Astrocyte (in vitro differentiated cells and primary cell): Measurements from ENCODE around the gene GRAMD2A. TPM values are rescaled to one million over a fixed set of nuclear protein-coding genes. Genes with fewer than 3 reads are reported as not detected.

Experiments
- DNase-seq: peaks from one replicate; pipeline ENCODE4 v3.0.0-alpha.2; 2010; ENCODE audit warnings: low read depth
- FAIRE-seq: peaks from 2 replicates; lab custom pipeline; 2011; peaks lifted over from hg19 to GRCh38; lab: Jason Lieb, UNC
- H2AFZ ChIP-seq: 2 replicates; pipeline ENCODE4 v1.6.0; 2012; ENCODE audit warnings: low read depth, low read length, inconsistent platforms
- H3K27ac ChIP-seq: 2 replicates; pipeline ENCODE4 v1.5.1; 2011; ENCODE audit warnings: low read depth, low read length, inconsistent platforms
- H3K27me3 ChIP-seq: 2 replicates; pipeline ENCODE4 v1.6.0; 2011; ENCODE audit warnings: low read length, inconsistent platforms; ENCODE audit not compliant: insufficient read depth
- H3K36me3 ChIP-seq: 2 replicates; pipeline ENCODE4 v1.5.1; 2011; ENCODE audit warnings: low read length, inconsistent platforms; ENCODE audit not compliant: insufficient read depth
- H3K4me1 ChIP-seq: 2 replicates; pipeline ENCODE4 v1.5.1; 2011; ENCODE audit warnings: low read length, inconsistent platforms; ENCODE audit not compliant: insufficient read depth
- H3K4me2 ChIP-seq: 2 replicates; pipeline ENCODE4 v1.6.0; 2012; ENCODE audit warnings: low read length, inconsistent platforms
- H3K4me3 ChIP-seq: 2 replicates; pipeline ENCODE4 v1.5.1; 2011; ENCODE audit warnings: low read depth, mild to moderate bottlenecking, low read length, inconsistent platforms; ENCODE audit not compliant: insufficient read depth
- H3K79me2 ChIP-seq: 2 replicates; pipeline ENCODE4 v1.6.0; 2012; ENCODE audit warnings: mild to moderate bottlenecking, low read length, inconsistent platforms; ENCODE audit not compliant: insufficient read depth
- H3K9ac ChIP-seq: 2 replicates; pipeline ENCODE4 v1.6.0; 2012; ENCODE audit warnings: mild to moderate bottlenecking, low read length, inconsistent platforms
- H3K9me3 ChIP-seq: 2 replicates; pipeline ENCODE4 v1.5.1; 2012; ENCODE audit warnings: low read depth, mild to moderate bottlenecking, low read length, inconsistent platforms; ENCODE audit not compliant: insufficient read depth
- H4K20me1 ChIP-seq: 2 replicates; pipeline ENCODE4 v1.6.0; 2012; ENCODE audit warnings: low read length, inconsistent platforms; ENCODE audit not compliant: insufficient read depth
- H3K27ac Mint-ChIP-seq: one replicate; pipeline ENCODE4 v1.8.0; 2021; ENCODE audit warnings: mild to moderate bottlenecking, mixed read lengths; ENCODE audit not compliant: unreplicated experiment
- H3K27me3 Mint-ChIP-seq: one replicate; pipeline ENCODE4 v1.8.0; 2021; ENCODE audit warnings: low read depth, mixed read lengths; ENCODE audit not compliant: unreplicated experiment
- H3K36me3 Mint-ChIP-seq: one replicate; pipeline ENCODE4 v1.8.0; 2021; ENCODE audit warnings: low read depth, mixed read lengths; ENCODE audit not compliant: unreplicated experiment
- H3K4me1 Mint-ChIP-seq: one replicate; pipeline ENCODE4 v1.8.0; 2021; ENCODE audit warnings: low read depth, mixed read lengths; ENCODE audit not compliant: unreplicated experiment
- H3K4me3 Mint-ChIP-seq: one replicate; pipeline ENCODE4 v1.8.0; 2021; ENCODE audit warnings: mild to moderate bottlenecking, moderate library complexity, mixed read lengths; ENCODE audit not compliant: unreplicated experiment
- H3K9me3 Mint-ChIP-seq: one replicate; pipeline ENCODE4 v1.8.0; 2021; ENCODE audit warnings: mild to moderate bottlenecking, mixed read lengths; ENCODE audit not compliant: unreplicated experiment
- CTCF ChIP-seq: IDR thresholded peaks from 2 replicates; pipeline ENCODE4 v1.5.1; 2011; ENCODE audit warnings: low read depth, mild to moderate bottlenecking, inconsistent platforms, low read length, moderate library complexity; ENCODE audit not compliant: insufficient read depth
- EZH2 ChIP-seq: IDR thresholded peaks from 2 replicates; pipeline ENCODE4 v1.6.1; 2012; ENCODE audit warnings: mild to moderate bottlenecking, low read length, inconsistent platforms; ENCODE audit not compliant: insufficient read depth
- total RNA-seq: library from RNA; stranded (reverse); gene quantifications from 2 replicates; pipeline ENCODE4 v1.2.1, GENCODE V29; 2021

The GRAMD2A gene
- total RNA-seq, 1 donor from 2014 or later, result 0.68 TPM

DNA sequence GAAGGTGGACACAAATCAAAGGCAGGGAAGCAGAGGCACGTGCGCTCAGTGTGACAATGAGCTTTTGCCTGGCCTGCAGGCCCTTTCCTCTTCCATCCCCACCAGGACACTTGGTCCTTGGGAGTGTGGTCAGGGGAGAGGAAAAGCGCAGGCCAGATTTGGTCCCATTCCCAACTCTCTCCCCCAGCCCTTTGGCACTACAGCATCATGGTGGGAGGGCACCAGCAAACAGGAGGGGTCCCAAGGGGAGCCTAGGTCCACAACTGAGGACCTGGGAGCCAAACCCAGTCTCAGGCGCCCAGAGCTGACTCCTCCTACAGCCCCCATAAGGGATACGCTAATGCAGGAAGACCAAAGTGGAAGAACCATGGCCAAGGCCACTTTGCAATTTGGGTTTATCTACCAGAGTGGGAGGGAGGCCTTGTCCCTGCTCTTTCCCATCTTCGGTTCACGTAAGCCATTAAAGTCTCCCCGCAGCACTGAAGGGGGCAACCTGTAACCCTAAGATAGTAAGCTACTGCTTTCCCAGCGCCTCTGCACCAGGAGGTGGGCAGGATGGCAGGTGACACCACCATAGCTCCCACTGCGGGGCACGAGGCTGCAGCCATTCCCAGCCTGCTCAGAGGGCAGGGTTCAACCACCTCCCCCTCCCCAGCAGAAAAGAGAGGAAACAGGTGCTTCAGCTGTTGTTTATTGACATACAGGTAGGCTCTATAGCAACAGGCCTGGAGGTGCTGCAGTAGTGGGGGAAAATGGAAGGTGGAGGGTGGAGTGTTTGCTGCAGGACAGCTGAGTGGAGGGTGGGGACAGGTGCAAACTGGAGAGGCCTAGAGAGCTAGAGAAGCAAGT, 993 bp upstream of the GRAMD2A start:
- H3K27me3 Mint-ChIP-seq, result no peaks in the 10 kb centered on the region
- no peak overlapping the region for H3K4me3 Mint-ChIP-seq
- FAIRE-seq, result no peak
- no peaks in the 10 kb centered on the region for H3K9me3 Mint-ChIP-seq
- H3K27me3 ChIP-seq, result no peaks in the 10 kb centered on the region
- no peaks in the 10 kb centered on the region for H3K9me3 ChIP-seq
- no peak for TF ChIP-seq EZH2
- TF ChIP-seq CTCF, result no peak
- H3K36me3 ChIP-seq, result peaks cover 53% of the 10 kb centered on the region
- H3K4me2 ChIP-seq, result peak overlapping the region; percentile 81
- peaks cover 67% of the 10 kb centered on the region for H4K20me1 ChIP-seq
- no peak overlapping the region for H2AFZ ChIP-seq
- peaks cover 24% of the 10 kb centered on the region for H3K4me1 Mint-ChIP-seq
- no peak overlapping the region for H3K27ac ChIP-seq
- peaks cover 11% of the 10 kb centered on the region for H3K4me1 ChIP-seq
- H3K79me2 ChIP-seq, result peaks cover 19% of the 10 kb centered on the region
- no peak for DNase-seq
- H3K36me3 Mint-ChIP-seq, result peaks cover 23% of the 10 kb centered on the region
- no peak overlapping the region for H3K4me3 ChIP-seq
- no peak overlapping the region for H3K9ac ChIP-seq
- peak overlapping the region; percentile 80 for H3K27ac Mint-ChIP-seq

DNA sequence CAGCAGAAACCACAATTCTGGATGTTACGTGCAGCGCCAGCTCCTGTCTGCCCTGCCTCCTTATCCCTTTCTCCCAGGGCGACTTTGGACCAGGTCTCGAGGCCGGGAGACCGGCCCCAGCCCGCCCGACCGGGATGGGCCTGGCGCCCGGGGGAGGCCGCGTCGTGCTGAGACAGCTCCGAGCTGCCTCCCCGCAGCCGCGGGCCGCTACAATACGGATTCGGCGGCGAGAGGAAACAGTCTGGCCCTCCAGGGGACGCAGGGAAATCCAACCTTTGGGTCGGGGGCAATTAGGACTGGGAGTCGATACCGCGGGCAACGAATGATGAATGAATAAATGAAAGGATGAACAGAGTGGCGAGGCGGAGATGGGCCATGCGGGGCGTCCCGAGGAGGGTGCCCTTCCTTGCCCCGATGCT, 537 bp downstream of the GRAMD2A start:
- no peak overlapping the region for H3K4me3 ChIP-seq
- H3K36me3 ChIP-seq, result peaks cover 37% of the 10 kb centered on the region
- no peak overlapping the region for H3K27ac ChIP-seq
- Mint-ChIP-seq H3K27me3 (no peaks in the 10 kb centered on the region), H3K4me3 (no peak overlapping the region), H3K27ac (no peak overlapping the region), H3K9me3 (no peaks in the 10 kb centered on the region), H3K4me1 (peaks cover 13% of the 10 kb centered on the region), H3K36me3 (peaks cover 13% of the 10 kb centered on the region)
- FAIRE-seq (no peak), DNase-seq (no peak)
- H3K79me2 ChIP-seq, result peaks cover 8% of the 10 kb centered on the region
- no peak for TF ChIP-seq CTCF
- TF ChIP-seq EZH2, result no peak
- peaks cover 7% of the 10 kb centered on the region for H3K4me1 ChIP-seq
- H2AFZ ChIP-seq, result peak overlapping the region; percentile 34
- peak overlapping the region; percentile 81 for H3K4me2 ChIP-seq
- H4K20me1 ChIP-seq, result peaks cover 52% of the 10 kb centered on the region
- H3K27me3 ChIP-seq, result no peaks in the 10 kb centered on the region
- no peaks in the 10 kb centered on the region for H3K9me3 ChIP-seq
- H3K9ac ChIP-seq, result no peak overlapping the region
